ENCODE results near the gene CMSS1.
"Not testable (repeated sequence)": the region's sequence is repeated elsewhere in the genome, so short reads cannot be mapped to it uniquely, and the experiment has no call there.

The CMSS1 gene

GRCh38 chr3:100089812-100090668 is 272.4 kb downstream of the CMSS1 start:
- no peak overlapping the region for H3K27ac ChIP-seq
- TF ChIP-seq CTCF (conservative IDR thresholded peaks at IDR 0.05), result peak; percentile 32; the same call in 1 of the 2 replicates
- TF ChIP-seq ZFX (IDR thresholded peaks at IDR 0.05), result no peak

- no peak overlapping the region for H3K27ac ChIP-seq
- TF ChIP-seq ZFX (IDR thresholded peaks at IDR 0.05) (no peak), CTCF (conservative IDR thresholded peaks at IDR 0.05) (peak; percentile 13; the same call in 1 of the 2 replicates)
Measured at GRCh38 chr3:100090669-100091005, 273.0 kb downstream of the CMSS1 start.

GRCh38 chr3:100093831-100094230 is 276.2 kb downstream of the CMSS1 start:
- no peak for TF ChIP-seq CTCF (conservative IDR thresholded peaks at IDR 0.05)
- no peak for TF ChIP-seq ZFX (IDR thresholded peaks at IDR 0.05)
- H3K27ac ChIP-seq, result no peak overlapping the region

- H3K27ac ChIP-seq, result not testable (repeated sequence)
Measured at GRCh38 chr3:100096286-100096685, 278.6 kb downstream of the CMSS1 start.

GRCh38 chr3:100096866-100097265 is 279.2 kb downstream of the CMSS1 start:
- no peak overlapping the region for H3K27ac ChIP-seq
- no peak for TF ChIP-seq CTCF (conservative IDR thresholded peaks at IDR 0.05)
- no peak for TF ChIP-seq ZFX (IDR thresholded peaks at IDR 0.05)

- no peak overlapping the region for H3K27ac ChIP-seq
- no peak for TF ChIP-seq CTCF (conservative IDR thresholded peaks at IDR 0.05)
- no peak for TF ChIP-seq ZFX (IDR thresholded peaks at IDR 0.05)
Measured at GRCh38 chr3:100097919-100098783, 280.5 kb downstream of the CMSS1 start.

GRCh38 chr3:100098784-100099070 is 281.1 kb downstream of the CMSS1 start:
- TF ChIP-seq CTCF (conservative IDR thresholded peaks at IDR 0.05), result no peak
- no peak for TF ChIP-seq ZFX (IDR thresholded peaks at IDR 0.05)
- H3K27ac ChIP-seq, result no peak overlapping the region

Data from C4-2B (cell line).